Measurements from ENCODE around the gene ZNF451.

- TF ChIP-seq CTCF (IDR thresholded peaks at IDR 0.05; ENCODE audit: low read depth, low read length, missing input control) (no peak), JUND (IDR thresholded peaks at IDR 0.05) (no peak), ATF3 (IDR thresholded peaks at IDR 0.05) (no peak), EGR1 (IDR thresholded peaks at IDR 0.05; ENCODE audit: low read depth in 2 of 2) (no peak), SP1 (IDR thresholded peaks at IDR 0.05) (no peak)
- TF ChIP-seq, protein P1, sequence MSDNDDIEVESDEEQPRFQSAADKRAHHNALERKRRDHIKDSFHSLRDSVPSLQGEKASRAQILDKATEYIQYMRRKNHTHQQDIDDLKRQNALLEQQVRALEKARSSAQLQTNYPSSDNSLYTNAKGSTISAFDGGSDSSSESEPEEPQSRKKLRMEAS (IDR thresholded peaks at IDR 0.05) = no peak
Measured at GRCh38 chr6:57183336-57183735, 93.3 kb downstream of the ZNF451 start.
